Vagina (tissue), 2 donors: ENCODE results near the gene NCKAP5L. TPM values are rescaled to one million over a fixed set of nuclear protein-coding genes. Genes with fewer than 3 reads are reported as not detected.

Experiments
- DNase-seq, 2 donors: peaks; one replicate each; pipeline ENCODE4 v3.0.0-alpha.2; 2017; ENCODE audit errors: extremely low spot score in 2 of 2
- H3K27ac ChIP-seq: fragments of 200-600 bp; sonication (generic); one replicate; pipeline ENCODE4 v1.5.1; 2019
- H3K27me3 ChIP-seq: fragments of 200-600 bp; sonication (generic); one replicate; pipeline ENCODE4 v1.5.1; 2019
- H3K36me3 ChIP-seq, 2 donors: fragments of 200-600 bp; sonication (generic); one replicate each; pipeline ENCODE4 v1.5.1; 2017 to 2019
- H3K4me1 ChIP-seq: fragments of 200-600 bp; sonication (generic); one replicate; pipeline ENCODE4 v1.5.1; 2019
- H3K4me3 ChIP-seq, 2 donors: fragments of 200-600 bp; sonication (generic); 1 replicate in 1 of 2; 2 replicates in 1 of 2; pipeline ENCODE4 v1.5.1; 2016 to 2019
- H3K9me3 ChIP-seq: fragments of 200-600 bp; sonication (generic); one replicate; pipeline ENCODE4 v1.5.1; 2019
- CTCF ChIP-seq, 3 experiments: fragments of 450-650 bp in 2 of 3; fragments of 200-600 bp in 1 of 3; sonication (generic) in 1 of 3; IDR thresholded peaks; one replicate each; pipeline ENCODE4 v1.5.1; 2017 to 2019; ENCODE audit warnings: antibody characterized with exemption in 3 of 3, mild to moderate bottlenecking in 2 of 3, moderate library complexity in 2 of 3
- POLR2A ChIP-seq, 2 donors: fragments of 450-650 bp; IDR thresholded peaks; one replicate each; pipeline ENCODE4 v1.6.1; 2017; ENCODE audit warnings: antibody characterized with exemption in 2 of 2, mild to moderate bottlenecking in 2 of 2, moderate library complexity in 2 of 2
- POLR2AphosphoS5 ChIP-seq, 2 donors: sonication (generic); formaldehyde crosslinking; IDR thresholded peaks; one replicate each; pipeline ENCODE4 v1.9.0; 2017; ENCODE audit warnings: antibody characterized with exemption in 2 of 2, mild to moderate bottlenecking in 2 of 2, low read depth in 1 of 2; ENCODE audit not compliant: insufficient read depth in 1 of 2
- intact Hi-C: fragments of 100-400 bp; cut with DNase I; formaldehyde crosslinking; loops from one replicate; pipeline ENCODE4 v1.15.1; 2023
- total RNA-seq: library from RNA; depleted of rRNA; stranded (reverse); fragments of >200 nt; gene quantifications from one replicate; pipeline ENCODE4 v1.2.3, GENCODE V29; 2016

NCKAP5L gene
- total RNA-seq = 15.7 TPM

GRCh38 chr12:49828133-49829091, at the start of gene NCKAP5L:
TSS of gene NCKAP5L (minus strand) at chr12:49828413. CDS start at chr12:49804044, 24,369 bp downstream.
- Histone ChIP-seq H3K4me3 (peak within 1 kb of the TSS; percentile 81 to 97), H3K36me3 (no peaks in the 10 kb centered on the region), H3K27me3 (no peaks in the 10 kb centered on the region), H3K27ac (peak within 1 kb of the TSS; percentile 88), H3K4me1 (peaks cover 51% of the 10 kb centered on the region), H3K9me3 (no peaks in the 10 kb centered on the region)
- no peak for TF ChIP-seq CTCF (IDR thresholded peaks at IDR 0.05)
- peak; percentile 84 to 90 for TF ChIP-seq POLR2AphosphoS5 (IDR thresholded peaks at IDR 0.05; ENCODE audit: insufficient read depth in 1 of 2, low read depth in 1 of 2)
- TF ChIP-seq POLR2A (IDR thresholded peaks at IDR 0.05) = peak in 1 of 2 donors; percentile 16
- intact Hi-C loops = no loop called here
- peak in 1 of 2 donors; percentile 96 for DNase-seq

GRCh38 chr12:49877066-49877465, 48.9 kb upstream of the NCKAP5L start:
- intact Hi-C loops = no loop called here
- H3K36me3 ChIP-seq = no peaks in the 10 kb centered on the region
- TF ChIP-seq POLR2AphosphoS5 (IDR thresholded peaks at IDR 0.05; ENCODE audit: insufficient read depth in 1 of 2, low read depth in 1 of 2) (no peak), CTCF (IDR thresholded peaks at IDR 0.05) (no peak), POLR2A (IDR thresholded peaks at IDR 0.05) (no peak)
- H3K4me3 ChIP-seq = no peak overlapping the region
- H3K4me1 ChIP-seq = peaks cover 5% of the 10 kb centered on the region
- DNase-seq = no peak
- H3K27me3 ChIP-seq = no peaks in the 10 kb centered on the region
- no peak overlapping the region for H3K27ac ChIP-seq
- no peaks in the 10 kb centered on the region for H3K9me3 ChIP-seq

- Histone ChIP-seq H3K4me3 (no peak overlapping the region), H3K27ac (no peak overlapping the region), H3K4me1 (peaks cover 5% of the 10 kb centered on the region), H3K36me3 (no peaks in the 10 kb centered on the region), H3K27me3 (no peaks in the 10 kb centered on the region), H3K9me3 (no peaks in the 10 kb centered on the region)
- intact Hi-C loops = no loop called here
- no peak for DNase-seq
- no peak for TF ChIP-seq POLR2AphosphoS5 (IDR thresholded peaks at IDR 0.05; ENCODE audit: insufficient read depth in 1 of 2, low read depth in 1 of 2)
These were observed 47.9 kb upstream of the NCKAP5L start for GRCh38 chr12:49876070-49876469.

- intact Hi-C loops = no loop called here
- Histone ChIP-seq H3K4me1 (peaks cover 5% of the 10 kb centered on the region), H3K4me3 (no peak overlapping the region), H3K36me3 (no peaks in the 10 kb centered on the region), H3K27me3 (no peaks in the 10 kb centered on the region), H3K27ac (no peak overlapping the region), H3K9me3 (no peaks in the 10 kb centered on the region)
- TF ChIP-seq POLR2A (IDR thresholded peaks at IDR 0.05) = no peak
- TF ChIP-seq CTCF (IDR thresholded peaks at IDR 0.05) = no peak
- TF ChIP-seq POLR2AphosphoS5 (IDR thresholded peaks at IDR 0.05; ENCODE audit: insufficient read depth in 1 of 2, low read depth in 1 of 2) = no peak
- no peak for DNase-seq
These were observed 47.0 kb upstream of the NCKAP5L start for GRCh38 chr12:49875115-49875720.

- Histone ChIP-seq H3K27me3 (no peaks in the 10 kb centered on the region), H3K4me3 (no peak overlapping the region), H3K36me3 (no peaks in the 10 kb centered on the region), H3K4me1 (peaks cover 14% of the 10 kb centered on the region), H3K9me3 (no peaks in the 10 kb centered on the region), H3K27ac (no peak overlapping the region)
- no peak for DNase-seq
- TF ChIP-seq POLR2AphosphoS5 (IDR thresholded peaks at IDR 0.05; ENCODE audit: insufficient read depth in 1 of 2, low read depth in 1 of 2) (no peak), CTCF (IDR thresholded peaks at IDR 0.05) (no peak), POLR2A (IDR thresholded peaks at IDR 0.05) (no peak)
- intact Hi-C loops = no loop called here
These were observed 46.1 kb upstream of the NCKAP5L start for GRCh38 chr12:49874142-49874897.
